Activated naive CD4-positive, alpha-beta T cell treated with anti-CD3 and anti-CD28 coated beads, Interleukin-2, amount 50 U/mL, for 72 hours (primary cell): ENCODE results near the gene AREL1. TPM values are rescaled to one million over a fixed set of nuclear protein-coding genes. Genes with fewer than 3 reads are reported as not detected.

Experiments
- ATAC-seq, 2 donors: fragments of 150-1000 bp; cut with Tn5 transposase; 2 replicates each; pipeline ENCODE4 v1.10.0; 2021; ENCODE audit warnings: mild to moderate bottlenecking in 2 of 2, moderate library complexity in 2 of 2
- DNase-seq, 2 donors: peaks; one replicate each; pipeline ENCODE4 v3.0.0; 2021 to 2022; ENCODE audit warnings: low spot score in 2 of 2
- H3K27ac Mint-ChIP-seq, 2 donors: one replicate each; pipeline ENCODE4 v1.8.0; 2022; ENCODE audit warnings: mild to moderate bottlenecking in 2 of 2, mixed read lengths in 2 of 2
- H3K36me3 Mint-ChIP-seq, 2 donors: one replicate each; pipeline ENCODE4 v1.8.0; 2022; ENCODE audit warnings: mixed read lengths in 2 of 2
- H3K9me3 Mint-ChIP-seq, 2 donors: one replicate each; pipeline ENCODE4 v1.8.0; 2022; ENCODE audit warnings: mixed read lengths in 2 of 2
- total RNA-seq, 2 donors: library from RNA; stranded (reverse); gene quantifications; one replicate each; pipeline ENCODE4 v1.2.3, GENCODE V29; 2022

Gene AREL1
- total RNA-seq, 2 donors from 2014 or later = 30.1 to 47.1 TPM

DNA sequence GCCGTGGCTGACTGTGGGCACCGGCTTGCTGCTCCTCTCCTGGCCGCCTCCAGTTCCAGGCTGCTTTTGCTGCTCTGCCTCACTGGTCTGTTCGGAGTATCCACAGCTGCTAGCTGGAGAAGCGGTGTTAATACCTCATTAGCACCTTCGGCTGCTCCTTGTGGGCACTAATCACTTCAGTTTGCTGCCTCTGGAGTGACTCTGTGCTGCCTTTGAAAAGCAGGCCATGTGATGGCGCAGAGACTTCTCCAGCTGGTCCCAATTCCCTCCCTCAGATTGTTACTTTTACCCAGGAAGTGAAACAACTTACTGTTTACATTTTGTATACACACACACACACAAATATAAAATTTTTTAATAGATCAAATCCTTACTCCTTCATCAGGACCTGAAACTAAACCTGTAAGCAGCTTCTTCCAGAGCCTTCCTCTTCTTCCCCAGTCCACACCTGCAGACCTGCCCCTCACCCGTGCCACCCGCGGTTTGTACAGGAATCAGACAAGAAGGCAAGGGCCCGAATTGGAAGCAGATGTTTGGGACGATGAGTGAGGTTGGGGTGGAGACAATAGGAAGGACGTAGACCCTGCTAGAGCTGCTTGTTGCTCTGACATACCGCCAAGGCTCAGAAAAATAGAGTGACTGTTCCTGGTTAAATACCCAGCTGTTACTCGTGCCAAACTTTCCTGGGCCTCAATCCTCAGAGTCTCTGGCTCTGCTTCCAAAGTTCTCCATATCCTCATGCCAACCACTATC is 59.3 kb downstream of the AREL1 start:
- peak overlapping the region in 1 of 2 donors; percentile 74 for H3K27ac Mint-ChIP-seq
- H3K9me3 Mint-ChIP-seq = no peaks in the 10 kb centered on the region
- H3K36me3 Mint-ChIP-seq = no peaks in the 10 kb centered on the region
- DNase-seq = no peak
- no peak for ATAC-seq

DNA sequence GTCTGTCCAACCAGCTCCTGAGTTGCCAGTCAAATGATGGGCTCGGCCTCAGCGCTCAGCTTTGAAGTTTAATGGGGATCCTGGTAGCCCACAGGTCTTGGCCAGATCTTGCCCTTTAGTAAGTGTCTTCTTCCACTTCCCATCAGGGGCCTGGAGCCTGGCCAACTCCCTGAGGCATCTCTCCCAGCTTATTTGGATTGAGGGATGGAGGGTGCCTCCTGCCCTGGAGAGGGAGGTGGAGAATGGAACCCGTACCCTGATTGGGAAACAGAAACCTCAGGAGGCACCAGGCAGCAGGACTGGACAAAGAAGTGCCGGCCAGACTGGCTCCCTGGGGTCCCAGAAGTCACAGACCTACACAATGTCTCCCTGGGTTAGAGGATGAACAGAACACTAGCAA is 60.3 kb downstream of the AREL1 start:
- peak overlapping the region in 1 of 2 donors; percentile 74 for H3K27ac Mint-ChIP-seq
- no peaks in the 10 kb centered on the region for H3K9me3 Mint-ChIP-seq
- no peaks in the 10 kb centered on the region for H3K36me3 Mint-ChIP-seq
- no peak for DNase-seq
- no peak for ATAC-seq

DNA sequence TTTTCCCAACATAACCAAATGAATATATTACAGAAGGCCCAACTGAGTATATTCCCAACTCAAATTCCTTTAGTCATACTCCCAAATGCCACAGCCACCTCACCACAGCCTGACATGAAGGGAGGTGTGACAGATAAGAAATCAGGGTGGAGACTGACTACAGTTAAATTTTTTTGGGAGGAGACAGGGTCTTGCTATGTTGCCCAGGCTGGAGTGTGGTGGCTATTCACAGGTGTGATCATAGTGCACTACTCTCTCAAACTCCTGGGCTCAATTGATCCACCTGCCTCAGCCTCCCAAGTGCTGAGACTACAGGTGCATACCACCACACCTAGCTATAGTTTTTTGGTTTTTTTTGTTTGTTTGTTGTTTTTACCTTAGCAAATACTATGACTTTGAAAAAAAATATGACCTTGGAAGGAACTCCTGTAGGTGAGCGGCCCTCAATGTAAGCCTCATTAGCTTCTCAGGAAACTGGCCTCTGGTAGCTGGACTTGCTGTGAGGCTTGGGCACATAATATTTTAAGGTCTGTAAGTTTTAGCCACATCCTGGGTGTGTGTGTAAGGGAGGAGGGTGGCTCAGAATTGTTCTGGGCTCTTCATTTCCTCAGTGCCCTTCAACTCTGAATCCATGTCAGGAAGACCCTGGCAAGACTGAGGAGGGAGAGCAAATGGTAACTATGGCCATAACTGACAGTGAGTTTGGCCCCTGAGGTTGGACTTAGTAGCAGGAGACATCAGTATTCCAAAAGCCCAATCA is 61.8 kb downstream of the AREL1 start:
- peak overlapping the region in 1 of 2 donors; percentile 65 for H3K27ac Mint-ChIP-seq
- H3K36me3 Mint-ChIP-seq = no peaks in the 10 kb centered on the region
- H3K9me3 Mint-ChIP-seq = no peaks in the 10 kb centered on the region
- no peak for ATAC-seq
- DNase-seq = no peak

DNA sequence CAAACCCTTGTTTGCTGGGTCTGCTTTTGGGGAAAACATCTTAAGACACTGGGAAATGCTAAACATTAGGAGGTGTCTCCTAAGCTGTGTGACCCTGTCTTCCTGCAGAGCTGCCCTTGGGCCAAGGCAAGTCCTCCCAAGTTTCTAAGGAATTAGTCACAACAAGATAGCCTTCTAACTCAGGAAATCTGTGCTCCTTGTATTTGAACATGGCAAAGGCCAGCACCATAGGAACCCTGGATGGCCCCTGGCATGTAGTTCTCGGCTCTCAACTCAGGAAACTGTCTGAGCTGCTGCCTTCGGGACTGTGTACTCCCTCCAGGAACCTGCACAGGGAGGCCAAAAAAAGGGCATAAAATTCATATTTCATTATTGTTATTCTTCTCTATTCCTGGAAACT is 63.2 kb downstream of the AREL1 start:
- Mint-ChIP-seq H3K9me3 (no peaks in the 10 kb centered on the region), H3K27ac (no peak overlapping the region), H3K36me3 (no peaks in the 10 kb centered on the region)
- DNase-seq (no peak), ATAC-seq (no peak)

DNA sequence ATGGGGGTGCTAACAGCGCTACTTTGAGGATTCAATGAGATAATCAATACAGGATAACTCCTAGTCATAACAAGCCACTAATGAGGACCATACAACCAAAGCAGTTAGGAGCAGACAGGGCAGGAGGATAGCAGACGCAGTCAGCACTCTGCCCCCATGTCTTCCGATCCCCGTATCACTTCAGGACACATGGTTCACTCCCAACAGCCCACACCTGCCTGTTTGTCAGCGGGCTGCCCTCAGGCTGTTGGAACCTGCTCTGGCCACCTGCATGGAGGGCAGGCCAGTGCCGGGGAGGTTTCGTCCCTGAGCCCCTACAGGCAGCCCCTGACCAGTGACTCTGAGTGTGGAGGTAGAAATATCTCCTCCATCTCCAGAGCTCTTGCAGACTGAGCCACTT is 63.7 kb downstream of the AREL1 start:
- ATAC-seq (no peak), DNase-seq (no peak)
- Mint-ChIP-seq H3K27ac (no peak overlapping the region), H3K36me3 (no peaks in the 10 kb centered on the region), H3K9me3 (no peaks in the 10 kb centered on the region)

DNA sequence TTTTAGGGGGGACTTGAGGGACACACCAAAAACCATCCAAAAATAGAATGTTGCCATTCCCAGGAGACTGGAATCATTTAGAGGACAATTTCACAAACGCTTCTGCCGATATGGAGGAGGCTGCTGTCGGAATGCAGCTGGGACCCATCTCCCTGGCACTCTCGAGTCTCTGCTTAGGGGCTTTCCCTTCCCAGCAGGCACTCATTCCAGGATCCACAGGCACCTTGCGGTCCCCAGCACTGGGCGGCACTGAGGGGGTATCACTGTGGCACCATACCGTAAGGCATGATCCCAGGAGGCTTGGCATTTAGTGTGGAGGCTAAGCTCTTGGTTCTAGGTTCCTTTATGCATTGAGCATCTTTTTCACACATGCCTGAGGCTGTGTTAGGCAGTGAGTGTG is 64.3 kb downstream of the AREL1 start:
- no peak for ATAC-seq
- no peaks in the 10 kb centered on the region for H3K9me3 Mint-ChIP-seq
- H3K36me3 Mint-ChIP-seq = no peaks in the 10 kb centered on the region
- H3K27ac Mint-ChIP-seq = peak overlapping the region in 1 of 2 donors; percentile 41
- no peak for DNase-seq

DNA sequence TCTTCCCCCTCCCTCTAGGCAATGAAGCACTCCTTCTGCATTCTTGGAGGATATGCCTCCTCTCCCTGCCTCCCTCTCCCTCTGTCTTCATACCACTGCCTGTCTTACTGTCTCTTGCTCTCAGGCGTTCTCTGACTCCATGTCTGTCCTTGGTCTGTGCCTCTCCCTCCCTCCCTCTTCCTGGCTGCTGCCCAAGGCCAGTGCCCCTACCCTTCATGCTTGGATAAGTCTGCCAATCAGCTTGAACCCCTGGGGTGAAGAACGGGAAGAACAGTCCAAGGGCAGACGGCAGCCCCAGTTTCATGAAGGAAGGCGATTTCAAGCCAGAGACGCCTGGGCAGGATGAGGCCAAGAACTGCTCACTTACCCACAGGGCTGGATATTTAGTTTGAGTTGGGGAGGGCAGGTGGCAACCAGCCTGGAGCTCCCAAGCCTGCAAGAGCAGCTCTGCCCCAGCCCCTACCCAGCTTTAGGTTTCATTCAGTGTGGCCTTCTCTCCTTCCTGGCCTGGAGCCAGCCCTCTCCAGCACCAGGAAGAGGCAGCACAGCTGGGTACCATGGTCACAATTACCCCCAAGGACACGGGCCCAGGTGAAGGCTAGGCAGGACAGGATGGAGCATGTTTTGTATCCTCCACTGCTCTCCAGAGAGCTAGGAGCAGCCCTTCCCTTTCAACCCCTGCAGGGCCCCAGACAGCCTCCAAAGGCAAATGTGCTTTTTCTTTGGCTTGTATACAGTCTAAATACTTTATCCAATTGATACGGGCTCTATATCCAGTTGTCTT is 65.0 kb downstream of the AREL1 start:
- Mint-ChIP-seq H3K9me3 (no peaks in the 10 kb centered on the region), H3K27ac (peak overlapping the region in 1 of 2 donors; percentile 41), H3K36me3 (no peaks in the 10 kb centered on the region)
- no peak for ATAC-seq
- no peak for DNase-seq

DNA sequence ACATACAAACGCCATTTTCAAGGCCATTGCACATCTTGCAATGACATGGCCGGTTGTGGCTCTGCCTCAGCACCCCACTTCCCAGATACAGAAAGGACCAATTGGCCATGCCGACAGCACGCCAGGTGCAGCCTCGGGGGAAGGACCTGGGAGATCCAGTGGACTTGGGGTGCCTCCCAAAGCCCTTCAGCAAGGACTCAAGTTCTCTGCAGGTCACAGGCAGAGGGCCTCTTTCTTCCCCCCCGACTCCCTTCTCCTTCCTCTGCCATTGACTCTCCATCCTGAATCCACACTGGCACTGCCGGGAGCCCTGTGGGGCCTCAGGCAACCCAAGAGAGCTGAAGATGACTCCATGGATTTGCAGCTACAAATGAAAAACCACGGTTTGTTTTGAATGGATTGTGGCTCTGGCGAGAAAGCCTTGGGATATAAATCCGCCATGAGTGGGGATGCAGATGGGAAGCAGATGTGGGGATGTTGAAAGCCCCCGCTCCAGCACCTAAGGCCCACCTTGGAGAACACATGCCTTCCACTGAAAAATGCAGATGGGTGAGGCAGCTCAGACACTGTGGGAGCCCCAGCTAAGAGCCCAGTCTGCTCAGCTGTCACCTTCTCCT is 65.7 kb downstream of the AREL1 start:
- DNase-seq (no peak), ATAC-seq (no peak)
- no peaks in the 10 kb centered on the region for H3K36me3 Mint-ChIP-seq
- H3K9me3 Mint-ChIP-seq = no peaks in the 10 kb centered on the region
- H3K27ac Mint-ChIP-seq = peak overlapping the region in 1 of 2 donors; percentile 10

DNA sequence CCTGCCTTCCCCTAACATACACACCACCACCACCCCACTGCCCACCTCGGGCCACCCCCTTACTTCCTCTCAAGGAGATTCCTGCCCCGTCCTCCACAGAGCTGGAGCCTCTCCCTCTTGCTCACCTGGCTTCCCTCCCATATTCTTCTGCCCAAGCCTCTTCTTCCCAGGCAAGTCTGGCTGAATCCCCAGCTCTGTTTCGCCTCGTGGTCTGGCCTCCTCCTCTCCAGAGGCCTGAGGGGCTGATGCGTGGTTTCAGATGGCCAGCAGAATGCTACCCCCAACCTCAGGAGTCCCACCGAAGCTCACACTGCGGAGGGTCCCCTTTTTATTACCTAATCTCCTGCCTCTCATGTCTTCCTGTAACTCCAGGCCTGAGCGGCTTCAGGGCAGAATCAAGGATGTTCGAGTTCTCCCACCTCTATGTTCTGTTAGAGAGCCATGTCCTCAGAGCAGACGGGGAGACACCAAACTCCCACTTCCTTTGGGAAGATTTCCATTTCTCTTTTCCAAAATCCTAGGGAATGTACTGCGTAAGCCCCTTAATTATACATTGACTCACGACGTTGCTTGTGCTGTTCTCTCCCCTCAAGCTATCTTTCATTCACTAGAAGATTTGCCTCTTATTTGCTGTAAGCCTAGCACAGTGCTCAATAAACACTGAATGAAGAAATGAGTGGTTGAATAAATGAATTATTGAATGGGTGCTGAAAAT is 67.0 kb downstream of the AREL1 start:
- no peaks in the 10 kb centered on the region for H3K9me3 Mint-ChIP-seq
- DNase-seq (no peak), ATAC-seq (no peak)
- no peaks in the 10 kb centered on the region for H3K36me3 Mint-ChIP-seq
- peak overlapping the region; percentile 8 to 33 for H3K27ac Mint-ChIP-seq

DNA sequence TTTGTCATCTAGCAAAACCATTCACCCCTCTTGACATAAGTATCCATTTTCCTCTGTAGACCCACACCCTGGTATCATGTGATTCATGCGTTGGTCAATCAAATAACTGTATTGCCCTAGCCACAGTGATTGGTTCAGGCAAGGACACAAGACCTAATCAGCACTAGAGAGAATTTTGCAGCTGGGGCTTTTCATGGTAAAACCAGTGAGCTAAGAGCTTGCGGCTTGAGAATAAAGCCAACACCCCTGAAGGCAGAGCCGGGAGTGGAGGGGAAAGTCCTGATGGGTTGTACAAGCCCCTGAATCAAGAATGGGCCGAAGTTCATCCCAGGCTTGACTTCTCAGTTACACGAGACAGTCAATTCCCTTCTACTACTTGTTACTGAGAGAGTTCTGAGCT is 67.6 kb downstream of the AREL1 start:
- no peaks in the 10 kb centered on the region for H3K36me3 Mint-ChIP-seq
- no peaks in the 10 kb centered on the region for H3K9me3 Mint-ChIP-seq
- no peak for ATAC-seq
- H3K27ac Mint-ChIP-seq = peak overlapping the region in 1 of 2 donors; percentile 12
- no peak for DNase-seq

DNA sequence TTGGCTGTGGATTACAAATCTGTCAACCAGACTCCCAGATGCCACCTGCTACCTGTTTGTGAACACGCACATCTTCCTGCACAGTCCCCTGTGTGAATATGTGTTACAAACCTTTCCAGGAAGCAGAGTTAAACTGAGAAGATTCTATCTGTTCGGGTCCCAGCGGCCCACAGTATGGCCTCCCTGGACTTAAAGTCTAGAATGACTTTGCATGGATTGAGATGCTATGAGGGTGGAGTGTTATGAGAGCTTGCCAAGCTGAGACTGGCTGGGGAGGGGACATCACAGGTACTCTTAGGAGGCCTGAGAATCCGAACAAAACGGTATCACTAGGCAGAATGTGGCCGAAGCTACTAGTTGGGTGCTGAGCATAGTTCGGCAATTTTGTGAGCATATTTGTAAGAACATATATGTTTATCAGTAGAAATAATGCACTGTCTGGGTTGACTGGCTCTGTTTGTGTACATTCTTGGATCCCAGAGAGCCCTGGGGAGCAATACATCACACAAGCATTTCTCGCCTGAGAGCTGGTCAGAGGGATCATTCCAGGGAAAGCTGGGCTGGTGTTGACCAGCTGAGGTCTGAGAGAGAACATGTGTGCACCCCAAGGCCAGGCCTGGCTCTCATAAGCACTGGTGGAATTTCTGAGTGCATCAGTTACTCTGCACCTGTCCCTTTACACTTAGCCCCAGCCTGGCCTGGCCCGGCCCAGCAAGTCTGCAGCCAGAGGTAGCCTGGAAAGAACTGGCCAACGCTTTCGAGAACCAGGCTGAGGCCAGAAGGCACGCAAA is 71.1 kb downstream of the AREL1 start:
- no peak for DNase-seq
- no peak overlapping the region for H3K27ac Mint-ChIP-seq
- no peaks in the 10 kb centered on the region for H3K36me3 Mint-ChIP-seq
- no peaks in the 10 kb centered on the region for H3K9me3 Mint-ChIP-seq
- no peak for ATAC-seq

DNA sequence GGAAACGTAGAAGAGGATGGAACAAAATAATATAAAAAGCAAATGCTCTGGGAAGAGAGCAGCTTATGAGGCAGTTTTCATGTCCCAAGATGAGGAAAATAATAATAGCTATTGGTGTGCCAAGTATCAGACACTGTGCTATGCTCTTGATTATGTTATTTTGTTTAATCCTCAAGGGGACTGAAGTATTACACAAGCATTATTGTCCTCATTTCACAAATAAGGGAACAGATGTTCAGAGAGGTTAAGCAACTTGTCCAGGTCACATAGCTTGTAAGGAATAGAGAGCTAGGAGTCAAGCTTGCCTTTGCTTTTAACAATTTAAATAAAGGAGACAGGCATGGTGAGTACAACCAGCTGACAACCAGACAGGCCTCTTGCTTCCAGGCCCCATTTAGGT is 73.9 kb downstream of the AREL1 start:
- Mint-ChIP-seq H3K27ac (no peak overlapping the region), H3K36me3 (no peaks in the 10 kb centered on the region), H3K9me3 (no peaks in the 10 kb centered on the region)
- ATAC-seq (no peak), DNase-seq (no peak)

DNA sequence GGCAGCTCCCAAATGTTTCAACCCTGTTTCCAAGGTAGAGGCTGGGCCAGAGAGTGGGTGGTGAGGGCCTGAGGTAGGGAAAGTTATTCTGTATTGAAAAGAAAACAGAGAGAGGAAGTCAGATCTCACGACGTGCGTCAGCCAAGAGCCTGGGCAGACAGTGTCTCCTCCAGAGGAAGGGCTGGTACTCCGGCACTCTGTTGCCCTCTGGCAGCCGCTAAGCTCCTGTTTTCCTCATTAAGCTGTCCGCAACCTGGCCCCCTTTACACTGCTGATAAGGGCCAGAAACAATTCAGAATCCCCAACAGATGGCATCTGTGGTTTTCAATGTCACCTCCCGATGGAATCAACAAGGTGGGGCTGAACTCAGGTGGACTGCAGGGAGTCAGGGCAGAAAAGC is 74.8 kb downstream of the AREL1 start:
- Mint-ChIP-seq H3K36me3 (no peaks in the 10 kb centered on the region), H3K9me3 (no peaks in the 10 kb centered on the region), H3K27ac (no peak overlapping the region)
- no peak for ATAC-seq
- DNase-seq = no peak

DNA sequence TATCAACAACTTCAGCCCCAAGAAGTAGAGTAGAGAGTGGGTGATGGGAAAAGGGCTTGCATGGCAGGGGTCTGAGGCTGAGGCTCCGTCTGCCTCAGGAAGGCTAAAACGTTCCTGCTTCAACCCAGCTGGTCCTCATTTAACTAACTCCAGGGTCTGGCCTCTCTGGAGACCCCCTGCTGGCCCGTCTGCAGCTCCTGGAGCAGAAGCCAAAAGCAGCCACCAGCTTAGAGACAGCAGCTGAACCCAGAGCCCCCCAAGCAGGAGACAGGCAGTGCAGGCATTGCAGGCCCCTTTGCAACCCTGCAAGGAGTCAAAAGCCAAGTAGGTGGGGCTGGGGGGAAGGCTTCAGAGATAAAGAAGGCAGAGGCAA is 75.7 kb downstream of the AREL1 start:
- DNase-seq = no peak

DNA sequence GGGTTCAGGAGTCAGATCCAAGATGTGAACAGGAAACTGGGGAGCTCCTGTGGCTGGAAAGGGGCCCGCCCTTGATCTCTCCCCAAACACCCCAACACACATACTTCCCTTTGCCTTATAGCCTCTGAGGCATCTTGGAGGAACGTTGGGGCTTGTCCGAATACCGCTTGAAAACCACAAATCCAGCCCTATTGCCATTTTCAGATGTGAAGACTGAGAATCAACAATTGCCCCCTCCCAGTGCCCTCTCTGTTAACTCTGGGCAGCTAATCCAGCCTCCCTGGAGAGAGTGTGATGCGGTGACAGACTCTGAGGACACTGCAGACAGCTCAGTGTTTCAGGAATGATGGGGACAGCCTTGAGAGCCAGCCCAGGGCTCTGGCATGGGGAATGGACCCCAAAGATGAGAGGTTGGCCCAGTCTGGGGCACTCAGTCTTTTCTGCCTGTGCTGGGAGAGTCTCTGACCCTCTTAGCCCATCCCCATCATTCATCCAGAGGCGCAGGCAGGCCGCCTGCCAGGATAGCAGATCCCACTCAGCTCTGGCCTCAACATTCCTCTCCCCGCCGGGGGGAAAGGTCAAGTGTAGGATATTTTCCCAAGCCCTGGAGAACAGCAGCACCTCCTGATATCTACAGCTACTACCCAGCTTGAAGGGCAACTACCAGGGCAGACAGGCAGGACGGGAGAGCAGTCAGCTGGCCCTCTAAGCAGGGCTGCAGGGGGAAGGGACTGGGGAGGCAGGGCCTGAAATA is 76.3 kb downstream of the AREL1 start:
- Mint-ChIP-seq H3K27ac (no peak overlapping the region), H3K9me3 (no peaks in the 10 kb centered on the region), H3K36me3 (no peaks in the 10 kb centered on the region)
- DNase-seq = no peak
- ATAC-seq = no peak

More for the DNA sequence above, 75.7 kb downstream of the AREL1 start:
- H3K9me3 Mint-ChIP-seq = no peaks in the 10 kb centered on the region
- ATAC-seq = no peak
- H3K27ac Mint-ChIP-seq = no peak overlapping the region
- H3K36me3 Mint-ChIP-seq = no peaks in the 10 kb centered on the region
